HepG2 (cell line): Measurements from ENCODE around the gene PEPD. TPM values are rescaled to one million over a fixed set of nuclear protein-coding genes. Genes with fewer than 3 reads are reported as not detected.

Source experiments
- ARHGAP35 ChIP-seq: sonication (generic); formaldehyde crosslinking; IDR thresholded peaks from 2 replicates; pipeline ENCODE4 v1.9.0; 2022; ENCODE audit warnings: mild to moderate bottlenecking, inconsistent platforms, moderate library complexity, missing genetic modification reagents, borderline replicate concordance
- BRD4 ChIP-seq: sonication (generic); formaldehyde crosslinking; IDR thresholded peaks from 2 replicates; pipeline ENCODE4 v1.4.0; 2020; ENCODE audit warnings: missing genetic modification reagents
- GFI1 ChIP-seq: sonication (generic); formaldehyde crosslinking; IDR thresholded peaks from 2 replicates; pipeline ENCODE4 v1.5.0; 2020; ENCODE audit warnings: missing genetic modification reagents, mild to moderate bottlenecking, borderline replicate concordance
- HES4 ChIP-seq: sonication (generic); formaldehyde crosslinking; IDR thresholded peaks from 2 replicates; pipeline ENCODE4 v1.9.0; 2021; ENCODE audit warnings: mild to moderate bottlenecking, missing genetic modification reagents, borderline replicate concordance
- HNRNPL ChIP-seq: fragments of 200-400 bp; formaldehyde crosslinking; IDR thresholded peaks from 2 replicates; pipeline ENCODE4 v1.6.1; 2017; ENCODE audit warnings: mild to moderate bottlenecking, low read depth, low read length
- ISX ChIP-seq: sonication (generic); formaldehyde crosslinking; conservative IDR thresholded peaks from 2 replicates; pipeline ENCODE4 v1.5.0; 2020; ENCODE audit warnings: missing genetic modification reagents
- KAT8 ChIP-seq: IDR thresholded peaks from 2 replicates; pipeline ENCODE4 v1.6.1; 2016; ENCODE audit warnings: missing genetic modification reagents, missing compliant biosample characterization
- KLF9 ChIP-seq: IDR thresholded peaks from 2 replicates; pipeline ENCODE4 v1.6.1; 2016; ENCODE audit warnings: low read depth
- MAFG ChIP-seq: sonication (generic); formaldehyde crosslinking; IDR thresholded peaks from 2 replicates; pipeline ENCODE4 v1.5.1; 2020; ENCODE audit warnings: mild to moderate bottlenecking, missing genetic modification reagents
- MNT ChIP-seq: fragments of 450-650 bp; IDR thresholded peaks from 2 replicates; pipeline ENCODE4 v1.6.1; 2016
- NONO ChIP-seq, 2 experiments: fragments of 450-650 bp in 1 of 2; sonication (generic) in 1 of 2; formaldehyde crosslinking in 1 of 2; IDR thresholded peaks in 1 of 2; conservative IDR thresholded peaks in 1 of 2; 2 replicates each; pipeline versions ENCODE4 v1.6.1 to v1.8.0; 2017 to 2022; ENCODE audit warnings: mild to moderate bottlenecking in 1 of 2, missing genetic modification reagents in 1 of 2, moderate library complexity in 1 of 2
- NR3C1 ChIP-seq: sonication (generic); formaldehyde crosslinking; IDR thresholded peaks from 2 replicates; pipeline ENCODE4 v1.4.0; 2020; ENCODE audit warnings: missing genetic modification reagents
- PAX8 ChIP-seq: sonication (generic); formaldehyde crosslinking; IDR thresholded peaks from 2 replicates; pipeline ENCODE4 v1.8.0; 2022; ENCODE audit warnings: mild to moderate bottlenecking, missing genetic modification reagents, borderline replicate concordance
- SMC3 ChIP-seq: IDR thresholded peaks from 2 replicates; pipeline ENCODE4 v1.6.1; 2011; ENCODE audit warnings: low read length, improper control_type of control experiment
- TAF15 ChIP-seq: fragments of 200-400 bp; formaldehyde crosslinking; IDR thresholded peaks from one replicate; pipeline ENCODE4 v1.6.1; 2018; ENCODE audit warnings: mild to moderate bottlenecking, low read depth, low read length; ENCODE audit not compliant: poor library complexity, severe bottlenecking
- ZBTB26 ChIP-seq: IDR thresholded peaks from 2 replicates; pipeline ENCODE4 v1.6.1; 2016; ENCODE audit warnings: missing compliant biosample characterization, missing genetic modification reagents, borderline replicate concordance
- ZBTB37 ChIP-seq: sonication (generic); formaldehyde crosslinking; IDR thresholded peaks from 2 replicates; pipeline ENCODE4 v1.4.0; 2020; ENCODE audit warnings: mild to moderate bottlenecking, missing genetic modification reagents
- ZNF232 ChIP-seq: sonication (generic); formaldehyde crosslinking; IDR thresholded peaks from 2 replicates; pipeline ENCODE4 v1.4.0; 2020; ENCODE audit warnings: missing genetic modification reagents, borderline replicate concordance
- ZNF3 ChIP-seq: IDR thresholded peaks from 2 replicates; pipeline ENCODE4 v1.7.0; 2017; ENCODE audit warnings: inconsistent platforms
- ZNF512 ChIP-seq: sonication (generic); formaldehyde crosslinking; IDR thresholded peaks from 2 replicates; pipeline ENCODE4 v1.4.0; 2020; ENCODE audit warnings: mild to moderate bottlenecking, missing genetic modification reagents
- ZNF644 ChIP-seq: IDR thresholded peaks from 2 replicates; pipeline ENCODE4 v1.6.1; 2016; ENCODE audit warnings: low read depth
- ZNF704 ChIP-seq: sonication (generic); formaldehyde crosslinking; IDR thresholded peaks from 2 replicates; pipeline ENCODE4 v1.8.1; 2023; ENCODE audit warnings: mild to moderate bottlenecking, inconsistent platforms, moderate library complexity, missing genetic modification reagents, borderline replicate concordance
- ZSCAN31 ChIP-seq: sonication (generic); formaldehyde crosslinking; IDR thresholded peaks from 2 replicates; pipeline ENCODE4 v1.5.0; 2020; ENCODE audit warnings: low read depth, mild to moderate bottlenecking, missing genetic modification reagents
- polyA plus RNA-seq, 8 experiments: library from polyadenylated mRNA; depleted of rRNA in 3 of 8; stranded (reverse) in 7 of 8; unstranded in 1 of 8; fragments of >200 nt; fragmentation: Illumina TruSeq in 4 of 8; extraction: Trizol in 4 of 8; gene quantifications; 2 replicates each; pipeline versions ENCODE4 v1.2.1 to v1.2.3, GENCODE V29; 2011 to 2016; ENCODE audit warnings: low read depth in 4 of 8, missing spikeins in 1 of 8, mixed read lengths in 1 of 8; ENCODE audit not compliant: insufficient read depth in 1 of 8
- total RNA-seq, 5 experiments: library from RNA; depleted of rRNA; stranded (reverse); fragments of >200 nt; fragmentation: Illumina TruSeq; extraction: Trizol; gene quantifications; 2 replicates each; pipeline ENCODE4 v1.2.3, GENCODE V29; 2016; ENCODE audit warnings: low read depth in 1 of 5

The PEPD gene
- total and polyA plus RNA-seq, 2 of the 13 experiments (the other 11 are each of a cell fraction or from before 2014, with no cell fraction given), result 60.7 to 75.1 TPM

GRCh38 chr19:33396701-33397535, 124.7 kb downstream of the PEPD start (continued):
- TF ChIP-seq ZSCAN31 (CRISPR knock-in tag) (peak; percentile 70; the same call in 1 of the 2 replicates), NR3C1 (CRISPR knock-in tag) (no peak), ISX (CRISPR knock-in tag) (no peak), ZBTB26 (CRISPR knock-in tag) (no peak), MAFG (no peak), HNRNPL (0 out of 2 replicates have a peak, but pooled peaks have one; percentile 53), NONO (IDR thresholded peaks at IDR 0.05) (no peak), NONO (CRISPR knock-in tag; conservative IDR thresholded peaks at IDR 0.05) (peak; percentile 95), MNT (no peak), SMC3 (no peak), HES4 (CRISPR knock-in tag) (no peak), ZNF3 (CRISPR knock-in tag) (no peak), ZNF512 (no peak), BRD4 (CRISPR knock-in tag) (peak; percentile 96), TAF15 (no peak), PAX8 (CRISPR knock-in tag) (no peak), ARHGAP35 (CRISPR knock-in tag) (peak; percentile 82; the same call in 1 of the 2 replicates), ZNF704 (CRISPR knock-in tag) (no peak), ZBTB37 (CRISPR knock-in tag) (no peak), KLF9 (CRISPR knock-in tag) (no peak), GFI1 (CRISPR knock-in tag) (peak; percentile 87), ZNF232 (no peak; the same call in 1 of the 2 replicates), ZNF644 (CRISPR knock-in tag) (no peak), KAT8 (peak; percentile 60; the same call in 1 of the 2 replicates)
